GM18868 (cell line): ENCODE data around the gene ACTN2.

Experiments used
- ATAC-seq: cut with Tn5 transposase; IDR thresholded peaks from one replicate; pipeline ENCODE4 v1.9.1; 2021; ENCODE audit warnings: mild to moderate bottlenecking, moderate library complexity; ENCODE audit not compliant: unreplicated experiment

The ACTN2 gene

DNA sequence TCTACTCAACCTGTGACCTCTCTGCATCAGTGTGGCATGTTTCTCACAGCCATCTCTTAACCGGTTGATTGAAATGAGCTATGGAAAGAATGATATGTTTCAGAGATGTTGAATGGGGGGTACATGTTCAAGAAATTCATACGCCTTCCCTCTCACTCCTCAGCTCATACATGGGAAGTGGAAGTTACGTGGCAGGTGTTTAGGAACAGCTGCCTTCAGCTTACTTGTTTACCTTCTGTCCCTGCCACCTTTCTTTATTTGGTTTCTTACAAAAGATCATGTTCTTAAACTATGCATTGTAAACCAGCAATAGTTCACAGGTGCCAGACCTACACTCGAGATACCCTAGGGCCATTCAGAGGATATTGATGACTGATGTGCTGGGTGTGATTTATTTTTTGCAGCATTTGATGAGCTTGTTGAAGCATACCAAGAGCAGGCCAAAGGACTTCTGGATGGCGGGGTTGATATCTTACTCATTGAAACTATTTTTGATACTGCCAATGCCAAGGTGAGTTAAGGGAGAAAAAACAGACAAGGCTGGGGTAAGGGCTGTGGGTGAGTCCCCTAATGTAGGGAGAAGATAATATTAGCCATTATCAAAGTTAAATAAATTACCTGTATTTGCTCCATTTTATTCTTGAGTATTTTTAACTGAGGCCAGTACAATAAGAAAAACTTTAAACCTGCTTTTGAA is 126.2 kb downstream of the ACTN2 start:
- ATAC-seq: no peak
